PFSK-1 (cell line): ENCODE data around the gene RAD51B.

Experiments
- FOXP2 ChIP-seq: optimal IDR thresholded peaks from 2 replicates; pipeline ENCODE3; 2011; ENCODE audit warnings: borderline replicate concordance, control low read depth, inconsistent platforms; ENCODE audit not compliant: insufficient read depth; ENCODE audit errors: extremely low read length, extremely low read depth
- POLR2AphosphoS5 ChIP-seq: IDR thresholded peaks from 2 replicates; pipeline ENCODE4 v1.6.1; 2012; ENCODE audit warnings: low read depth, mild to moderate bottlenecking, control low read depth, low read length, moderate library complexity
- REST ChIP-seq, 2 experiments: IDR thresholded peaks; 2 replicates each; pipeline versions ENCODE4 v1.6.1 to v1.8.0; 2011 to 2012; ENCODE audit warnings: low read depth in 2 of 2, low read length in 2 of 2, control low read depth in 1 of 2, inconsistent platforms in 1 of 2, mild to moderate bottlenecking in 1 of 2, moderate library complexity in 1 of 2; ENCODE audit not compliant: insufficient read depth in 1 of 2
- SIN3A ChIP-seq: IDR thresholded peaks from 2 replicates; pipeline ENCODE4 v1.6.1; 2012; ENCODE audit warnings: mild to moderate bottlenecking, low read length, moderate library complexity, borderline replicate concordance; ENCODE audit not compliant: insufficient read depth
- TAF1 ChIP-seq: IDR thresholded peaks from 2 replicates; pipeline ENCODE4 v1.6.1; 2012; ENCODE audit warnings: low read length, control low read depth, borderline replicate concordance; ENCODE audit not compliant: insufficient read depth

DNA sequence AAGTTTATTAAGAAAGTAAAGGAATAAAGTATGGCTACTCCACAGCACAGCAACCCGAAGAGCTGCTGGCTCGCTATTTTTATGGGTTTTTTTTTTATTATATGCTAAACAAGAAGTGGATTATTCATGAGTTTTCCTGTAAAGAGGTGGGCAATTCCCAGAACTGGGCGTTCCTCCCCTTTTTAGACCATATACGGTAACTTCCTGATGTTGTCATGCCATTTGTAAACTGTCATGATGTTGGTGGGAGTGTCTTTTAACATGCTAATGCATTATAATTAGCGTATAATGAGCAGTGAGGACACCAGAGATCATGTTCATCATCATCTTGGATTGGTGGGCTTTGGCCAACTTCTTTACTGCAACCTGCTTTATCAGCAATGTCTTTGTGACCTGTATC lies 600.8 kb downstream of the RAD51B start:
- TF ChIP-seq SIN3A (no peak), TAF1 (no peak), POLR2AphosphoS5 (no peak), REST (IDR thresholded peaks at IDR 0.05; ENCODE audit: insufficient read depth in 1 of 2, low read depth in 2 of 2, low read length in 2 of 2) (no peak), FOXP2 (no peak)
